ENCODE data around the gene UBE2L3. TPM values are rescaled to one million over a fixed set of nuclear protein-coding genes. Genes with fewer than 3 reads are reported as not detected.
"Not testable (repeated sequence)": the region's sequence is repeated elsewhere in the genome, so short reads cannot be mapped to it uniquely, and the experiment has no call there.

The UBE2L3 gene
- total RNA-seq, 1 donor from 2014 or later, result 35.9 TPM

- peak; percentile 43 for ATAC-seq
These were observed 61.1 kb downstream of the UBE2L3 start for GRCh38 chr22:21628386-21629254.

- ATAC-seq, result peak; percentile 92
These were observed 62.0 kb downstream of the UBE2L3 start, which contains the start of gene YDJC for GRCh38 chr22:21629255-21630149. Gene YDJC, minus strand, starts transcription at chr22:21630022. Its CDS starts 8 bp downstream, at chr22:21630014.

- ATAC-seq, result no peak
These were observed 63.5 kb downstream of the UBE2L3 start for GRCh38 chr22:21631025-21631424.

GRCh38 chr22:21632237-21632895 lies 64.9 kb downstream of the UBE2L3 start, which contains the start of gene CCDC116:
Gene CCDC116, plus strand, starts transcription at chr22:21632760. Its CDS starts 422 bp downstream, at chr22:21633182.
- no peak for ATAC-seq

GRCh38 chr22:21632931-21633330 lies 65.4 kb downstream of the UBE2L3 start:
- ATAC-seq, result no peak

GRCh38 chr22:21633481-21633880 lies 66.0 kb downstream of the UBE2L3 start:
- no peak for ATAC-seq

GRCh38 chr22:21634081-21634480 lies 66.6 kb downstream of the UBE2L3 start:
- no peak for ATAC-seq

GRCh38 chr22:21634844-21635243 lies 67.3 kb downstream of the UBE2L3 start:
- no peak for ATAC-seq

GRCh38 chr22:21635771-21636510 lies 68.4 kb downstream of the UBE2L3 start:
- no peak for ATAC-seq

GRCh38 chr22:21636629-21637218 lies 69.2 kb downstream of the UBE2L3 start:
- no peak for ATAC-seq

- ATAC-seq, result not testable (repeated sequence)
These were observed 69.9 kb downstream of the UBE2L3 start for GRCh38 chr22:21637450-21637849.

- ATAC-seq, result no peak
These were observed 71.8 kb downstream of the UBE2L3 start for GRCh38 chr22:21639359-21639758.

GRCh38 chr22:21640810-21641209 lies 73.3 kb downstream of the UBE2L3 start:
- no peak for ATAC-seq

- ATAC-seq, result no peak
These were observed 73.9 kb downstream of the UBE2L3 start for GRCh38 chr22:21641417-21641788.

GRCh38 chr22:21641789-21642583 lies 74.5 kb downstream of the UBE2L3 start, which contains the start of gene SDF2L1:
Gene SDF2L1, plus strand, starts transcription at chr22:21642302. Its CDS starts 35 bp downstream, at chr22:21642337.
- peak; percentile 98 for ATAC-seq

- peak; percentile 5 for ATAC-seq
These were observed 75.3 kb downstream of the UBE2L3 start for GRCh38 chr22:21642584-21643448.

- no peak for ATAC-seq
These were observed 76.2 kb downstream of the UBE2L3 start for GRCh38 chr22:21643533-21644357.

- not testable (repeated sequence) for ATAC-seq
These were observed 78.0 kb downstream of the UBE2L3 start for GRCh38 chr22:21645513-21645912.
